Measurements from ENCODE around the gene EHBP1L1. TPM values are rescaled to one million over a fixed set of nuclear protein-coding genes. Genes with fewer than 3 reads are reported as not detected.

The EHBP1L1 gene
- total RNA-seq, 1 experiment from 2014 or later, result 126 TPM

GRCh38 chr11:65584723-65585171 lies 8.9 kb downstream of the EHBP1L1 start:
- CTCF ChIA-PET, result no interaction called here
- Histone ChIP-seq H3K9me2 (replicated peaks; ENCODE audit: low read length) (no peaks in the 10 kb centered on the region), H3K4me3 (ENCODE audit: low read length) (no peak overlapping the region), H3K4me2 (ENCODE audit: low read length) (no peak overlapping the region), H3K79me2 (ENCODE audit: low read length) (no peaks in the 10 kb centered on the region), H3K27ac (ENCODE audit: low read length) (no peak overlapping the region), H4K20me1 (ENCODE audit: low read length) (no peaks in the 10 kb centered on the region), H3K4me1 (ENCODE audit: insufficient read depth, low read length) (no peaks in the 10 kb centered on the region), H3F3A (ENCODE audit: low read length, unreplicated experiment) (no peaks in the 10 kb centered on the region), H3K9me3 (ENCODE audit: low read length) (no peaks in the 10 kb centered on the region), H3K9ac (ENCODE audit: low read length) (no peak overlapping the region), H3K36me3 (ENCODE audit: low read depth, low read length) (peaks cover 8% of the 10 kb centered on the region), H3K27me3 (ENCODE audit: low read length) (no peaks in the 10 kb centered on the region), H2AFZ (ENCODE audit: low read length) (no peak overlapping the region)
- ATAC-seq (no peak), DNase-seq (no peak)
- intact Hi-C loops (cut with micrococcal nuclease), result no loop called here
- no TSS peak for BruUV-seq (replicated peaks)
- POLR2A ChIA-PET (ENCODE audit: unreplicated experiment), result no interaction called here
- TF ChIP-seq, protein P1, sequence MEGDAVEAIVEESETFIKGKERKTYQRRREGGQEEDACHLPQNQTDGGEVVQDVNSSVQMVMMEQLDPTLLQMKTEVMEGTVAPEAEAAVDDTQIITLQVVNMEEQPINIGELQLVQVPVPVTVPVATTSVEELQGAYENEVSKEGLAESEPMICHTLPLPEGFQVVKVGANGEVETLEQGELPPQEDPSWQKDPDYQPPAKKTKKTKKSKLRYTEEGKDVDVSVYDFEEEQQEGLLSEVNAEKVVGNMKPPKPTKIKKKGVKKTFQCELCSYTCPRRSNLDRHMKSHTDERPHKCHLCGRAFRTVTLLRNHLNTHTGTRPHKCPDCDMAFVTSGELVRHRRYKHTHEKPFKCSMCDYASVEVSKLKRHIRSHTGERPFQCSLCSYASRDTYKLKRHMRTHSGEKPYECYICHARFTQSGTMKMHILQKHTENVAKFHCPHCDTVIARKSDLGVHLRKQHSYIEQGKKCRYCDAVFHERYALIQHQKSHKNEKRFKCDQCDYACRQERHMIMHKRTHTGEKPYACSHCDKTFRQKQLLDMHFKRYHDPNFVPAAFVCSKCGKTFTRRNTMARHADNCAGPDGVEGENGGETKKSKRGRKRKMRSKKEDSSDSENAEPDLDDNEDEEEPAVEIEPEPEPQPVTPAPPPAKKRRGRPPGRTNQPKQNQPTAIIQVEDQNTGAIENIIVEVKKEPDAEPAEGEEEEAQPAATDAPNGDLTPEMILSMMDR (conservative IDR thresholded peaks at IDR 0.05; ENCODE audit: low read depth, low read length), result no peak
- TF ChIP-seq EZH2phosphoT487 (IDR thresholded peaks at IDR 0.05; ENCODE audit: borderline replicate concordance, low read length), result no peak
- TF ChIP-seq EZH2 (IDR thresholded peaks at IDR 0.05; ENCODE audit: low read length, unreplicated experiment), result no peak

DNA sequence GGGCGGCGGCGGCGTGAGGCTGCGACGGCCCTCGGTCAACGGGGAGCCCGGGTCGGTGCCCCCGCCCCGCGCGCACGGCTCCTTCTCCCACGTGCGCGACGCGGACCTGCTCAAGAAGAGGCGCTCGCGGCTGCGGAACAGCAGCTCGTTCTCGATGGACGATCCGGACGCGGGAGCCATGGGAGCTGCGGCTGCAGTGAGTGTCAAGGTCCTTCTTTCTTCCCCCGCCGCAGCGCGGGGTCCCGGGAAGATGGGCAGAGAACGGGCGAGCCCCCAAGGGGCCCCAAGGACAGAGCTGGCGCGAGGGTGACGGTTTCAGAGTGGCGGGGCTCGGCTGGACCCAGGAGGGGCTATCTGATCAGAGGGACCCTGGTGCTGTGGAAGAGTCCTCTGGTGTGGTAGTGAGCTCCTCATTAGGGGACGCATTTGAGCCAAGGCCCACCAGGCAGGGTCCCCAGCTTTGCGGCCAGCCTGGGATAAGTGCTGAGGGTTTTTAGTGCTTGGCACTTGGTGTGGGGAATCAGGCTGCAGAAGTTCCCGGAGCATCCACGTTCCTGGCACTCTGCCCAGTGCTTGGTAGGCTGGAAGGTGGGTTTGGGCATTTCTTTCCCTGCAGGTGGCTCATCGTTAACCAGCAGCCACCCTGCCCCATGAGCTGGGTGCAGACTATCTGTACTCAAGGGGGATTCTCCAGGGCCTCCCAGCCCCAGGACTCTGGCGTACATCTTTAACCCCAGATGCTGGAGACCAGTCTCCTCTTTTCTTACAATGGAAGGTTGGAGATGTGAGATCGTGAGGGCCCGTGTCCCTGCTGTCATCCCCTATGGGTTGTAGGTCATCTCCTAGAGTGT lies 9.8 kb downstream of the EHBP1L1 start:
- TF ChIP-seq EZH2 (IDR thresholded peaks at IDR 0.05; ENCODE audit: low read length, unreplicated experiment) (no peak), EZH2phosphoT487 (IDR thresholded peaks at IDR 0.05; ENCODE audit: borderline replicate concordance, low read length) (no peak)
- TF ChIP-seq, protein P1 (conservative IDR thresholded peaks at IDR 0.05; ENCODE audit: low read depth, low read length), result no peak
- no peak overlapping the region for H3K27ac ChIP-seq (ENCODE audit: low read length)
- no peak overlapping the region for H3K4me2 ChIP-seq (ENCODE audit: low read length)
- H3F3A ChIP-seq (ENCODE audit: low read length, unreplicated experiment), result no peaks in the 10 kb centered on the region
- no peaks in the 10 kb centered on the region for H3K9me3 ChIP-seq (ENCODE audit: low read length)
- H3K4me1 ChIP-seq (ENCODE audit: insufficient read depth, low read length), result no peaks in the 10 kb centered on the region
- H3K79me2 ChIP-seq (ENCODE audit: low read length), result no peaks in the 10 kb centered on the region
- no TSS peak for BruUV-seq (replicated peaks)
- ChIA-PET CTCF (no interaction called here), POLR2A (ENCODE audit: unreplicated experiment) (no interaction called here)
- no peak overlapping the region for H2AFZ ChIP-seq (ENCODE audit: low read length)
- H3K36me3 ChIP-seq (ENCODE audit: low read depth, low read length), result peaks cover 8% of the 10 kb centered on the region
- H4K20me1 ChIP-seq (ENCODE audit: low read length), result no peaks in the 10 kb centered on the region
- ATAC-seq (no peak), DNase-seq (no peak)
- H3K27me3 ChIP-seq (ENCODE audit: low read length), result no peaks in the 10 kb centered on the region
- intact Hi-C loops (cut with micrococcal nuclease), result no loop called here
- H3K9me2 ChIP-seq (replicated peaks; ENCODE audit: low read length), result no peaks in the 10 kb centered on the region
- H3K9ac ChIP-seq (ENCODE audit: low read length), result no peak overlapping the region
- H3K4me3 ChIP-seq (ENCODE audit: low read length), result no peak overlapping the region

- H3K9me3 ChIP-seq (ENCODE audit: low read length), result no peaks in the 10 kb centered on the region
- no peak for DNase-seq
- H3K4me2 ChIP-seq (ENCODE audit: low read length), result no peak overlapping the region
- no peaks in the 10 kb centered on the region for H3K27me3 ChIP-seq (ENCODE audit: low read length)
- BruUV-seq (replicated peaks), result no TSS peak
- ATAC-seq, result no peak
- H4K20me1 ChIP-seq (ENCODE audit: low read length), result no peaks in the 10 kb centered on the region
- no peak for TF ChIP-seq EZH2phosphoT487 (IDR thresholded peaks at IDR 0.05; ENCODE audit: borderline replicate concordance, low read length)
- TF ChIP-seq, protein P1 (conservative IDR thresholded peaks at IDR 0.05; ENCODE audit: low read depth, low read length), result no peak
- TF ChIP-seq EZH2 (IDR thresholded peaks at IDR 0.05; ENCODE audit: low read length, unreplicated experiment), result no peak
- H2AFZ ChIP-seq (ENCODE audit: low read length), result no peak overlapping the region
- ChIA-PET CTCF (no interaction called here), POLR2A (ENCODE audit: unreplicated experiment) (no interaction called here)
- H3F3A ChIP-seq (ENCODE audit: low read length, unreplicated experiment), result no peaks in the 10 kb centered on the region
- no peak overlapping the region for H3K27ac ChIP-seq (ENCODE audit: low read length)
- no peaks in the 10 kb centered on the region for H3K79me2 ChIP-seq (ENCODE audit: low read length)
- no peaks in the 10 kb centered on the region for H3K4me1 ChIP-seq (ENCODE audit: insufficient read depth, low read length)
- H3K4me3 ChIP-seq (ENCODE audit: low read length), result no peak overlapping the region
- no peaks in the 10 kb centered on the region for H3K9me2 ChIP-seq (replicated peaks; ENCODE audit: low read length)
- peaks cover 8% of the 10 kb centered on the region for H3K36me3 ChIP-seq (ENCODE audit: low read depth, low read length)
- intact Hi-C loops (cut with micrococcal nuclease), result no loop called here
- H3K9ac ChIP-seq (ENCODE audit: low read length), result no peak overlapping the region
Observed at GRCh38 chr11:65586247-65586630, 10.4 kb downstream of the EHBP1L1 start.
